Measurements from ENCODE around the gene SPRING1. TPM values are rescaled to one million over a fixed set of nuclear protein-coding genes. Genes with fewer than 3 reads are reported as not detected.

Gene SPRING1
- total and polyA plus RNA-seq, 2 of the 13 experiments (the other 11 are each of a cell fraction or from before 2014, with no cell fraction given) = 20.0 to 51.8 TPM

- TF ChIP-seq, protein P1, sequence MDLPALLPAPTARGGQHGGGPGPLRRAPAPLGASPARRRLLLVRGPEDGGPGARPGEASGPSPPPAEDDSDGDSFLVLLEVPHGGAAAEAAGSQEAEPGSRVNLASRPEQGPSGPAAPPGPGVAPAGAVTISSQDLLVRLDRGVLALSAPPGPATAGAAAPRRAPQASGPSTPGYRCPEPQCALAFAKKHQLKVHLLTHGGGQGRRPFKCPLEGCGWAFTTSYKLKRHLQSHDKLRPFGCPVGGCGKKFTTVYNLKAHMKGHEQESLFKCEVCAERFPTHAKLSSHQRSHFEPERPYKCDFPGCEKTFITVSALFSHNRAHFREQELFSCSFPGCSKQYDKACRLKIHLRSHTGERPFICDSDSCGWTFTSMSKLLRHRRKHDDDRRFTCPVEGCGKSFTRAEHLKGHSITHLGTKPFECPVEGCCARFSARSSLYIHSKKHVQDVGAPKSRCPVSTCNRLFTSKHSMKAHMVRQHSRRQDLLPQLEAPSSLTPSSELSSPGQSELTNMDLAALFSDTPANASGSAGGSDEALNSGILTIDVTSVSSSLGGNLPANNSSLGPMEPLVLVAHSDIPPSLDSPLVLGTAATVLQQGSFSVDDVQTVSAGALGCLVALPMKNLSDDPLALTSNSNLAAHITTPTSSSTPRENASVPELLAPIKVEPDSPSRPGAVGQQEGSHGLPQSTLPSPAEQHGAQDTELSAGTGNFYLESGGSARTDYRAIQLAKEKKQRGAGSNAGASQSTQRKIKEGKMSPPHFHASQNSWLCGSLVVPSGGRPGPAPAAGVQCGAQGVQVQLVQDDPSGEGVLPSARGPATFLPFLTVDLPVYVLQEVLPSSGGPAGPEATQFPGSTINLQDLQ (CRISPR knock-in tag; IDR thresholded peaks at IDR 0.05) = no peak
- TF ChIP-seq ZNF432 (CRISPR knock-in tag; IDR thresholded peaks at IDR 0.05; ENCODE audit: borderline replicate concordance) (no peak), KLF15 (CRISPR knock-in tag; IDR thresholded peaks at IDR 0.05; ENCODE audit: borderline replicate concordance) (no peak), TGIF2 (CRISPR knock-in tag; IDR thresholded peaks at IDR 0.05) (no peak)
These were observed 46.7 kb downstream of the SPRING1 start (continued) for GRCh38 chr12:116691205-116691604.

DNA sequence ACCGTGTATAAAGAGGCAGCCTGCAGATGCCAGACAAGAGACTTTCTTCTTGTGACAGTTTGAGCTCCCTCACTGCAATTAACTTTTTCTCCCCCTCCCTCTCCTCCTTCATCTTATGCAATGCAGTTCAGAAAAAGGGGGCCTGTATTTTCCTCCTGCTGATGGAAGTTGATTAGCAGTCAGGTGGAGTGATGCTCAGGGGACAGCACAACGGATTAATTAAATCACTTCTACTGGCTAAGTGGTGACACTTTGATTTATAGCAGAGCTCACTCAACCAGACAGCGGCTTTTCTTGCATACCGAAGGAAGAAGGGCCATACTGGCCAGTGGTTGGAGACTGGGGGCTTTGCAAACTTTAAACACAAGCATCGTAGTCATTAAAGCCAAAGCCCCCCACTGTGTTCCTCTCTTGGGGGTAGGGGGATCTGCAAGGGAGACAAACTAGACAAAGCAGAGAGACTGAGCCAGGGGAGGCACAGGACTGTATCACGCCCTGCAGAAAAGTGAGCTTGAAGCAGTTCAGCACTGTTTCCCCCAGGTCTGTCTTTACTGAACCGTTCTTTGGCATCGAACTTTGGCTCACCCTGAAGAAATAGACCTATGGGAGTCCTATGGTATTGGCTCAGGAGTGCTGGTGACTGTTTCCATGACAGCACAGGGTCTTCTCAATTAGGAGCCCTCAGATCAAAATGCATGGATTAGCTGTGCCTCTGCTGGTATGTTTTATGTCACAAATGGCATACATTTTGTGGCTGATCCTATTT is 47.7 kb downstream of the SPRING1 start:
- Histone ChIP-seq H3K79me2 (ENCODE audit: insufficient read depth, low read length) (no peaks in the 10 kb centered on the region), H2AFZ (ENCODE audit: low read length) (no peak overlapping the region), H3K9ac (ENCODE audit: insufficient read depth, low read depth, low read length) (no peak overlapping the region), H3K27ac (ENCODE audit: extremely low read length, insufficient read depth, low read length) (no peak overlapping the region), H3K27me3 (ENCODE audit: control insufficient read depth in 1 of 2, insufficient read depth in 2 of 2, low read length in 2 of 2) (peaks cover 3 to 26% of the 10 kb centered on the region in 2 experiments; a peak in 4 of 5 replicates), H3K4me2 (ENCODE audit: low read depth, low read length) (no peak overlapping the region), H3K4me1 (ENCODE audit: insufficient read depth, low read length) (peaks cover 17% of the 10 kb centered on the region), H3K4me3 (replicated peaks in 1 of 3; ENCODE audit: insufficient read depth in 1 of 3, low read depth in 2 of 3, low read length in 3 of 3) (no peak overlapping the region), H3K36me3 (replicated peaks in 1 of 2; ENCODE audit: control insufficient read depth in 1 of 2, insufficient read depth in 2 of 2, low read length in 2 of 2) (no peaks in the 10 kb centered on the region), H4K20me1 (ENCODE audit: insufficient read depth, low read length) (no peaks in the 10 kb centered on the region), H3K9me3 (ENCODE audit: low read length) (no peaks in the 10 kb centered on the region)
- BruUV-seq (replicated peaks) = no TSS peak
- TF ChIP-seq NPAS2 (CRISPR knock-in tag; IDR thresholded peaks at IDR 0.05; ENCODE audit: borderline replicate concordance) (no peak), IKZF1 (IDR thresholded peaks at IDR 0.05) (no peak)
- CTCF ChIA-PET (ENCODE audit: low intra/inter-chr PET ratio, low total read pairs) = no interaction called here
- no peak for FAIRE-seq
- intact Hi-C loops (cut with micrococcal nuclease; ENCODE audit: unreplicated experiment) = loop anchor here (10.0 kb wide), 1 partner anchor 695 kb away; no protein-coding TSS in a partner anchor
- WGBS (ENCODE audit: low lambda C conversion rate) = 58% methylated on average over 8 of the region's 8 CpGs
- in situ Hi-C loops (cut with HindIII; ENCODE audit: extremely low pct_ligation_motif_present, low pct_unique_long_range_greater_than_20kb) = no loop called here
- POLR2A ChIA-PET = no interaction called here
- no peak for DNase-seq (ENCODE audit: low spot score)
- ATAC-seq = no peak

Data from HepG2 (cell line).